Activated T-cell treated with anti-CD3 and anti-CD28 coated beads for 24 hours (primary cell): ENCODE measurements around the gene TSSK3.
"Not testable (repeated sequence)": the region's sequence is repeated elsewhere in the genome, so short reads cannot be mapped to it uniquely, and the experiment has no call there.

Experiments
- DNase-seq: peaks from one replicate; pipeline ENCODE4 v3.0.0-alpha.2; 2020; ENCODE audit warnings: low read depth

Gene TSSK3

DNA sequence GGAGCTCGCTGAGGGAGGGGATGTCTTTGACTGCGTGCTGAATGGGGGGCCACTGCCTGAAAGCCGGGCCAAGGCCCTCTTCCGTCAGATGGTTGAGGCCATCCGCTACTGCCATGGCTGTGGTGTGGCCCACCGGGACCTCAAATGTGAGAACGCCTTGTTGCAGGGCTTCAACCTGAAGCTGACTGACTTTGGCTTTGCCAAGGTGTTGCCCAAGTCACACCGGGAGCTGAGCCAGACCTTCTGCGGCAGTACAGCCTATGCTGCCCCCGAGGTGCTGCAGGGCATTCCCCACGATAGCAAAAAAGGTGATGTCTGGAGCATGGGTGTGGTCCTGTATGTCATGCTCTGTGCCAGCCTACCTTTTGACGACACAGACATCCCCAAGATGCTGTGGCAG is 1.4 kb downstream of the TSSK3 start:
- DNase-seq, result no peak

DNA sequence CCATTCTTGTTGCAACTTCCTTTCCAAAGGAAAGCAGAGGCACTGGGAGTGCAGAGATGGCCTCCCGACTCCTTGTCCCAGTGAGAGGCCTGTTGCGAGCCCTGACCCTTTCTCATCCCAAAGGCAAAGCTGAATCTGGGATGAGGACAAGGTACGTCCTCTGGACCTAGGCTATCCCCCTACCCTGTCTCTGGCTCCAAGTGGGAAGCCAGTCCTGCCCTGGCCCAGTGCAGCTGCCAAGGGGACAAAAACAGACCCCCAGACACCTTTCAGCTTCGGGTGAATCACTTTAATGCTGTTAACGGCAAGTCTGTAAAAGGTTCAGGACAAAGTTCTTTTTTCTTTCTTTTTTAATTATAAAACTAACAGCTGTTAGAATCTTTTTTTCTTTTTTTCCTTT is 2.5 kb downstream of the TSSK3 start:
- DNase-seq, result no peak

- no peak for DNase-seq
These were observed 3.1 kb downstream of the TSSK3 start for GRCh38 chr1:32365445-32365844.

GRCh38 chr1:32367912-32368635 is 5.7 kb downstream of the TSSK3 start:
- no peak for DNase-seq

- peak; percentile 29 for DNase-seq
These were observed 9.9 kb downstream of the TSSK3 start for GRCh38 chr1:32372149-32372756.

DNA sequence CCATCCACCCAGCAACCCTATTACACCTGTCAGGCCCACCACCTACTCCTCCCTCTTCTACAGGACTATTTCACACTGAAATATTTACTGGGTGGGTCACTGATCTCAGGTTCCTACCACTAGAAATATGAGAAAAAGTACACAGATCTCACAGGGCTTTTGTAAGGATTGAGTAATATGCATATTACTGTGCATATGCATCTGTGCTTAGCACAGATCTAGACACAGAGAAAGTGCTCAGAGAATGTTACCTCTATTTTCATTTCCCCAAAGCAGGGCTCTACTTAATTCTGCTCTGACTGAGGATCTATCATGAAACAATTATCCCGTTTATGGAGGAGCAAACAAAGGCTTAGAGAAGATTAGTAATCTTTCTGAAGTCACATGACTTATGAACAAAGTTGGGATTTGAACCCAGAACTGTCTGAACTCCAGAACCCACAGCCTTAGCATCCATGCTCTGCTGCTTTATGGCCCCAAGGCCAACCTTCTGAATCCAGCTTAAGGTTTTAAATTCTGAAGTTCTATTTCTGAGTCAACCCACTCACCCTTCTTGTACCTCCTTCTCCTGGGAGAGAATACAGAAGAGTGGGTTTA is 11.8 kb downstream of the TSSK3 start:
- no peak for DNase-seq

- no peak for DNase-seq
These were observed 13.9 kb downstream of the TSSK3 start for GRCh38 chr1:32376199-32376598.

DNA sequence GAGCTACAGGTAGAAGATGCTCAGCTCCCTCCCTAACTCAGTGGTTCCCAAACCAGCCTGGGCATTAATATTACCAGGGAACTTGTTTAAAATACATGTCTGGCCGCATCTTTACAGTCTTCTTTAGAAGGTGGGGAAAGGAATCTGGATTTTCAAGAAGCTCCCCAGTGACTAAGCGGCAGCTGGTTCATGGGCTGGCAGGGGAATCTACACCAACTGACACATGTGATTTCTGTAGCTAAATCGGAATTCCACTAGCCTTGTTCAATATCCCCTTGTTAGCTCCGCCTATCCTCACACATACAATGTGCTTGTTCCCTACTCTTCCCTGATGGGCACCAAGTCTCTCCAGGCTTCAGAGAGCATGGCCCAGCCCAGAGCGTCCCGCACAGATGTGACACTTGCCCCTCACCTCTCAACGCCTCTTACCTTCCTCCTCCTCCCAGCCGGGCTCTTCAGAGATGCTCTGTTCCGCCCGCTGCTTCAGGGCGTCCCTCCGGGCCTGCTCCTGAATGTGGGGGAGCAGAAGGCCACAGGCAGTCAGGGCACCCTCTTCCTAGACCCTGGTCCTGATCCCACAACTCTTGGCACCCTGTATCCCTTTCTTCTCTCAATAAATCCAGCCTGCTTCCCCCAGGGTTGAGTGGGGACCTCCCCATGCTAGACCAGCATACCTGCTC is 15.3 kb downstream of the TSSK3 start:
- DNase-seq, result no peak

GRCh38 chr1:32380057-32380456 is 17.7 kb downstream of the TSSK3 start:
- DNase-seq, result no peak

GRCh38 chr1:32386676-32387392 is 24.5 kb downstream of the TSSK3 start:
- no peak for DNase-seq

- DNase-seq, result no peak
These were observed 26.3 kb downstream of the TSSK3 start for GRCh38 chr1:32388641-32389040.

GRCh38 chr1:32390904-32391870 is 28.8 kb downstream of the TSSK3 start:
- DNase-seq, result no peak

- no peak for DNase-seq
These were observed 30.0 kb downstream of the TSSK3 start for GRCh38 chr1:32392325-32392724.

DNA sequence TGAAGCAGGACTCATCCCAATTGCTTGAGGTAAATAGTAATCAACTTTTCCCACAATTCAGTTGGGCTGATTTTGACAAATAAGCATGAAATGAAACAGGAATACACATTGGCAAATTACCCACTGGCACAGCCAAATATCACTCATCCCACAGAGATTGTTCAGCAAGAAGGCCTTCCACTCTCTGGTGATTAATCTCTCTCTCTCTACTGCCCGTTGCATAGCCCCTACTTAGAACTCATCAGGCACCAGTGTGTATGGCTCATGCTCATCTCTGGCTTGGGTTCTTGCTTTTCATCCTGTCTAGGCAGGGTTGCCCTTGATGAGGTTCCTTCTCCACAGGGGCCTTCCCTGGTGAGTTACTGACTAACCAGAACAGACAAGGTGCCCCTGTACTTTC is 30.8 kb downstream of the TSSK3 start:
- no peak for DNase-seq

GRCh38 chr1:32393832-32394140 is 31.4 kb downstream of the TSSK3 start:
- DNase-seq, result no peak

GRCh38 chr1:32394141-32394889 is 32.0 kb downstream of the TSSK3 start, which contains the start of gene BSDC1:
TSS of gene BSDC1 (minus strand) at chr1:32394441. CDS start at chr1:32394414, 27 bp downstream.
- peak; percentile 98 for DNase-seq

- DNase-seq, result no peak
These were observed 32.6 kb downstream of the TSSK3 start for GRCh38 chr1:32394890-32395432.

DNA sequence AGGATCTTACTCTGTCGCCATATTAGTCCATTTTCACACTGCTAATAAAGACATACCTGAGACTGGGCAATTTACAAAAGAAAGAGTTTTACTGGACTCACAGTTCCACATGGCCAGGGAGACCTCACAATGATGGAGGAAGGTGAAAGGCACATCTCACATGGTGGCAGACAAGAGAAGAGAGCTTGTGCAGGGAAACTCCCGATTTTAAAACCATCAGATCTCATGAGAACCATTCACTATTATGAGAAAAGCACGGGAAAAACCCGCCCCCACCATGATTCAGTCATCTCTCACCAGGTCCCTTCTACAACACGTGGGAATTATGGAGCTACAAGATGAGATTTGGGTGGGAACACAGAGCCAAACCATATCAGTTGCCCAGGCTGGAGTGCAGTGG is 34.2 kb downstream of the TSSK3 start:
- not testable (repeated sequence) for DNase-seq

DNA sequence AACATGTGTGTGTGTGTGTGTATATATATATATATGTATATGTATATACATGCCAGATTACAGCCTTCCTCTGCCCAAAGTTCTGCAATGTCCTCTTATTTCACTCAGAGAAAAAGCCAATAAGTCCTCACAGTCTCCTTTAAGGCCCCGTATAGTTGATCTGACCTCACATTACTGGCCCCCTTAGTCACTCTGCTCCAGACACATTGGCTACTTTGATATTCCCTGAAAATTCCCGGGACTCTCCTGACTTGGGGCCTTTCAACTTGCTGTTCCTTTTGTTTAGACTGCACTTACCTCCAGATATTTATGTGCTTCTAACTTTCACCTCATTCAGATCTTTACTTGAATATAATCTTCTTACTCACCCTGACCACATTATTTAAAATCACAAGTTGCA is 36.1 kb downstream of the TSSK3 start:
- no peak for DNase-seq

DNA sequence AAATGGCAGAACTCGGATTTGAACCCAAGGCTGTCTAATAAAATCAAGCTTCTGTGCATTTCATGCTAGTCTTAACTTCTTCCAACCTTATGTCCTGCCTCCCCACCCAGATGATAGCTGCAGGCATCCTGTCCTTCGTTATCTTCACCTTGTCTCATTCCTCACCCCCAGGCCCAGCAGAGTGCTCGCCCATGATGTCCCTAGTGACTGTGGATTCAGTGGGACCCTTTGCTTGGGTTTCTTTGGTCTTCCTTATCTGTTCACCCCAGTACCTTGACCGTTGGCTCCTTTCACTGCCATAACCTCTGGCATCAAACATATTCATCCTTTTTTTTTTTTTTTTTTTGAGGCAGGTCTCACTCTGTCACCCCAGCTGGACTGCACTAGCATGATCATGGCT is 37.5 kb downstream of the TSSK3 start:
- DNase-seq, result no peak
